SH-SY5Y (cell line): ENCODE measurements around the gene CSNK2B.

ENCODE experiments used
- GATA2 ChIP-seq: IDR thresholded peaks from 2 replicates; pipeline ENCODE4 v1.6.1; 2011; ENCODE audit warnings: mild to moderate bottlenecking, low read depth, low read length
- GATA3 ChIP-seq: IDR thresholded peaks from 2 replicates; pipeline ENCODE4 v1.6.1; 2011; ENCODE audit warnings: low read depth, mild to moderate bottlenecking, low read length, moderate library complexity

DNA sequence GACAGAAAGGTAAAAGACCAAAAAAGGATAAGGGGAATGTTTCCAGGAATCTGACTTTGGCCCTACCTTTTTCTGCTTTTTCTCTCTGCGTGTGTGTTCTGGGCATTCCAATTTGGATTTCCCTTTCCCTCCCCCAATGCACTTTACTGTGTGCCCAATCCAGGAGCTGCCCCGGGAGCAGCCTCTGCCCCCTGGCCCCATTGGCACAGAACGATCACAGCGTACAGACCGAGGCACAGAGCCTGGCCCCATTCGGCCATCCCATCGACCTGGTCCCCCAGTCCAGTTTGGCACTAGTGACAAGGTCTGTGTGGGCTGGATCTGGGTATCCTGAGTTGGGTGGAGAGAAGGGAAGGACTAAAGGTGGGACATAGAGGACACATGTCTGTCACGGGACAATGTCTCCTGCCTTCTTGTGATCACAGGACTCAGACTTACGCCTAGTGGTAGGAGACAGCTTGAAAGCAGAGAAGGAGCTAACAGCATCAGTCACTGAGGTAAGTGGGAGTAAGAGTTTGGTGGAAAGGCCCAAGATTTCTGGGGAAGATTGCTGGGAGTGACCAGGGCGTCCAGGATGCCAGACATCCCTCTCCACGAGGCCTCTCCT is 30.8 kb upstream of the CSNK2B start:
- TF ChIP-seq GATA3 (no peak), GATA2 (no peak)
